Measurements from ENCODE around the gene C3orf49. TPM values are rescaled to one million over a fixed set of nuclear protein-coding genes. Genes with fewer than 3 reads are reported as not detected.

C3orf49 gene
- total RNA-seq, 1 donor from 2014 or later: not detected

DNA sequence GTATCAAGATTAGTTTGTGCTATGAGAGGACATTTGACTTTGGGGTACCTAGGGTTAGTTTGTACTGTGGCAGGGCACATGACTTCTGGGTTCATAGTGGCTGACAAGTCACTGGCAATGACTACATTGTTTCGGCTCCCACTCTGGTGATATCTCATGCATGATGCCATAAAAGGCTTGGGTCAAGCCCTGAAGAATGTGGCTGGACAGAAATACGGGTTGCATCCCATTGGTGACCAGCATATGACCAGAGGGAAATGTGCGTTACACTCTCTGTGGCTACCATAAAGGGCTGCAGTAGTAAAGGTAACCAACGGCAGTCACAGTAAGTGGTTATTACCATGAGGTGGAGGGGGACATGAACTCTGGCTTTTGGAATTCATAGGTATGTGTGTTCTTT lies 26.1 kb downstream of the C3orf49 start:
- Mint-ChIP-seq H3K27me3 (ENCODE audit: low read depth) (no peaks in the 10 kb centered on the region), H3K27ac (ENCODE audit: unreplicated experiment) (no peak overlapping the region)

GRCh38 chr3:63847718-63848450 lies 28.8 kb downstream of the C3orf49 start:
- Mint-ChIP-seq H3K9me3 (ENCODE audit: low read depth) (no peaks in the 10 kb centered on the region), H3K27ac (ENCODE audit: unreplicated experiment) (no peak overlapping the region), H3K4me3 (ENCODE audit: unreplicated experiment) (no peak overlapping the region), H3K36me3 (ENCODE audit: low read depth) (peaks cover 4% of the 10 kb centered on the region), H3K27me3 (ENCODE audit: low read depth) (no peaks in the 10 kb centered on the region), H3K4me1 (ENCODE audit: low read depth) (no peaks in the 10 kb centered on the region)
- TF ChIP-seq, protein P1, sequence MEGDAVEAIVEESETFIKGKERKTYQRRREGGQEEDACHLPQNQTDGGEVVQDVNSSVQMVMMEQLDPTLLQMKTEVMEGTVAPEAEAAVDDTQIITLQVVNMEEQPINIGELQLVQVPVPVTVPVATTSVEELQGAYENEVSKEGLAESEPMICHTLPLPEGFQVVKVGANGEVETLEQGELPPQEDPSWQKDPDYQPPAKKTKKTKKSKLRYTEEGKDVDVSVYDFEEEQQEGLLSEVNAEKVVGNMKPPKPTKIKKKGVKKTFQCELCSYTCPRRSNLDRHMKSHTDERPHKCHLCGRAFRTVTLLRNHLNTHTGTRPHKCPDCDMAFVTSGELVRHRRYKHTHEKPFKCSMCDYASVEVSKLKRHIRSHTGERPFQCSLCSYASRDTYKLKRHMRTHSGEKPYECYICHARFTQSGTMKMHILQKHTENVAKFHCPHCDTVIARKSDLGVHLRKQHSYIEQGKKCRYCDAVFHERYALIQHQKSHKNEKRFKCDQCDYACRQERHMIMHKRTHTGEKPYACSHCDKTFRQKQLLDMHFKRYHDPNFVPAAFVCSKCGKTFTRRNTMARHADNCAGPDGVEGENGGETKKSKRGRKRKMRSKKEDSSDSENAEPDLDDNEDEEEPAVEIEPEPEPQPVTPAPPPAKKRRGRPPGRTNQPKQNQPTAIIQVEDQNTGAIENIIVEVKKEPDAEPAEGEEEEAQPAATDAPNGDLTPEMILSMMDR (IDR thresholded peaks at IDR 0.05): no peak
- DNase-seq (ENCODE audit: low spot score): no peak

More for the DNA sequence above, 26.1 kb downstream of the C3orf49 start:
- H3K36me3 Mint-ChIP-seq (ENCODE audit: low read depth): peaks cover 4% of the 10 kb centered on the region
- TF ChIP-seq, protein P1 (IDR thresholded peaks at IDR 0.05): no peak
- peaks cover 5% of the 10 kb centered on the region for H3K9me3 Mint-ChIP-seq (ENCODE audit: low read depth)
- no peaks in the 10 kb centered on the region for H3K4me1 Mint-ChIP-seq (ENCODE audit: low read depth)
- DNase-seq (ENCODE audit: low spot score): no peak
- H3K4me3 Mint-ChIP-seq (ENCODE audit: unreplicated experiment): no peak overlapping the region

DNA sequence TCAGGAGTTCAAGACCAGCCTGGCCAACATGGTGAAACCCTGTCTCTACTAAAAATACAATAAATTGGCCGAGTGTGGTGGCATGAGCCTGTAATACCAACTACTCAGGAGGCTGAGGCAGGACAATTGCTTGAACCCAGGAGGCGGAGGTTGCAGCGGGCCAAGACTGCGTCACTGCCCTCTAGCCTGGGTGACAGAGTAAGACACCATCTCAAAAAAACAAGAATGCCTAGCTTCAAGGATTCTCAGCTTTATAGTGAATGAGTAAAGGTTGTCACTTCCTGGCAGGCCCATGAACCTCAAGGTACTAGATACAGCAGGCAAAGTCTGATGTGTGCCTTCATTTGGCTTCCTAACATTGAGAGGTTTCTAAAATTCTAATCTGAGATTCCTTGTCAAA lies 30.1 kb downstream of the C3orf49 start:
- no peaks in the 10 kb centered on the region for H3K36me3 Mint-ChIP-seq (ENCODE audit: low read depth)
- DNase-seq (ENCODE audit: low spot score): no peak
- no peak overlapping the region for H3K4me3 Mint-ChIP-seq (ENCODE audit: unreplicated experiment)
- TF ChIP-seq, protein P1 (IDR thresholded peaks at IDR 0.05): no peak
- no peaks in the 10 kb centered on the region for H3K4me1 Mint-ChIP-seq (ENCODE audit: low read depth)
- no peak overlapping the region for H3K27ac Mint-ChIP-seq (ENCODE audit: unreplicated experiment)
- no peaks in the 10 kb centered on the region for H3K27me3 Mint-ChIP-seq (ENCODE audit: low read depth)
- no peaks in the 10 kb centered on the region for H3K9me3 Mint-ChIP-seq (ENCODE audit: low read depth)

- H3K4me1 Mint-ChIP-seq (ENCODE audit: low read depth): no peaks in the 10 kb centered on the region
- DNase-seq (ENCODE audit: low spot score): no peak
- H3K9me3 Mint-ChIP-seq (ENCODE audit: low read depth): no peaks in the 10 kb centered on the region
- no peak overlapping the region for H3K27ac Mint-ChIP-seq (ENCODE audit: unreplicated experiment)
- TF ChIP-seq, protein P1 (IDR thresholded peaks at IDR 0.05): no peak
- no peak overlapping the region for H3K4me3 Mint-ChIP-seq (ENCODE audit: unreplicated experiment)
- no peaks in the 10 kb centered on the region for H3K36me3 Mint-ChIP-seq (ENCODE audit: low read depth)
- H3K27me3 Mint-ChIP-seq (ENCODE audit: low read depth): no peaks in the 10 kb centered on the region
Measured at GRCh38 chr3:63851287-63851686, 32.2 kb downstream of the C3orf49 start.

GRCh38 chr3:63853106-63853505 lies 34.0 kb downstream of the C3orf49 start:
- H3K4me3 Mint-ChIP-seq (ENCODE audit: unreplicated experiment): no peak overlapping the region
- no peaks in the 10 kb centered on the region for H3K9me3 Mint-ChIP-seq (ENCODE audit: low read depth)
- no peaks in the 10 kb centered on the region for H3K27me3 Mint-ChIP-seq (ENCODE audit: low read depth)
- H3K27ac Mint-ChIP-seq (ENCODE audit: unreplicated experiment): no peak overlapping the region
- TF ChIP-seq, protein P1 (IDR thresholded peaks at IDR 0.05): no peak
- DNase-seq (ENCODE audit: low spot score): no peak
- H3K36me3 Mint-ChIP-seq (ENCODE audit: low read depth): no peaks in the 10 kb centered on the region
- peaks cover 9% of the 10 kb centered on the region for H3K4me1 Mint-ChIP-seq (ENCODE audit: low read depth)
